ENCODE data around the gene TMED9. TPM values are rescaled to one million over a fixed set of nuclear protein-coding genes. Genes with fewer than 3 reads are reported as not detected.

The TMED9 gene
- polyA plus RNA-seq, 1 experiment, result 307 TPM

GRCh38 chr5:177607115-177607451 is 15.1 kb downstream of the TMED9 start:
- H3K4me3 ChIP-seq (ENCODE audit: low read depth, low read length), result no peak overlapping the region
- TF ChIP-seq, protein P1, sequence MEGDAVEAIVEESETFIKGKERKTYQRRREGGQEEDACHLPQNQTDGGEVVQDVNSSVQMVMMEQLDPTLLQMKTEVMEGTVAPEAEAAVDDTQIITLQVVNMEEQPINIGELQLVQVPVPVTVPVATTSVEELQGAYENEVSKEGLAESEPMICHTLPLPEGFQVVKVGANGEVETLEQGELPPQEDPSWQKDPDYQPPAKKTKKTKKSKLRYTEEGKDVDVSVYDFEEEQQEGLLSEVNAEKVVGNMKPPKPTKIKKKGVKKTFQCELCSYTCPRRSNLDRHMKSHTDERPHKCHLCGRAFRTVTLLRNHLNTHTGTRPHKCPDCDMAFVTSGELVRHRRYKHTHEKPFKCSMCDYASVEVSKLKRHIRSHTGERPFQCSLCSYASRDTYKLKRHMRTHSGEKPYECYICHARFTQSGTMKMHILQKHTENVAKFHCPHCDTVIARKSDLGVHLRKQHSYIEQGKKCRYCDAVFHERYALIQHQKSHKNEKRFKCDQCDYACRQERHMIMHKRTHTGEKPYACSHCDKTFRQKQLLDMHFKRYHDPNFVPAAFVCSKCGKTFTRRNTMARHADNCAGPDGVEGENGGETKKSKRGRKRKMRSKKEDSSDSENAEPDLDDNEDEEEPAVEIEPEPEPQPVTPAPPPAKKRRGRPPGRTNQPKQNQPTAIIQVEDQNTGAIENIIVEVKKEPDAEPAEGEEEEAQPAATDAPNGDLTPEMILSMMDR (IDR thresholded peaks at IDR 0.05; ENCODE audit: low read depth, low read length), result no peak
- no peak overlapping the region for H3K27ac ChIP-seq (ENCODE audit: low read depth, low read length)
- DNase-seq (ENCODE audit: low read depth, low spot score), result no peak
- no peaks in the 10 kb centered on the region for H3K27me3 ChIP-seq (ENCODE audit: control insufficient read depth, insufficient read depth, low read length)
- H3K9me3 ChIP-seq (ENCODE audit: control insufficient read depth, insufficient read depth, low read length), result no peaks in the 10 kb centered on the region; the same call in 1 of the 2 replicates
- ChIA-PET POLR2A (interaction anchor here (0.8 to 1.1 kb wide), 2 partner anchors 15 to 597 kb away, joined by 3 to 5 read pairs; partner anchors contain the start of genes HNRNPAB and TMED9), CTCF (interaction anchor here (0.6 to 1.7 kb wide), 22 partner anchors 9 to 599 kb away, joined by 3 to 13 read pairs (median 4); partner anchors contain the start of gene DDX41)

DNA sequence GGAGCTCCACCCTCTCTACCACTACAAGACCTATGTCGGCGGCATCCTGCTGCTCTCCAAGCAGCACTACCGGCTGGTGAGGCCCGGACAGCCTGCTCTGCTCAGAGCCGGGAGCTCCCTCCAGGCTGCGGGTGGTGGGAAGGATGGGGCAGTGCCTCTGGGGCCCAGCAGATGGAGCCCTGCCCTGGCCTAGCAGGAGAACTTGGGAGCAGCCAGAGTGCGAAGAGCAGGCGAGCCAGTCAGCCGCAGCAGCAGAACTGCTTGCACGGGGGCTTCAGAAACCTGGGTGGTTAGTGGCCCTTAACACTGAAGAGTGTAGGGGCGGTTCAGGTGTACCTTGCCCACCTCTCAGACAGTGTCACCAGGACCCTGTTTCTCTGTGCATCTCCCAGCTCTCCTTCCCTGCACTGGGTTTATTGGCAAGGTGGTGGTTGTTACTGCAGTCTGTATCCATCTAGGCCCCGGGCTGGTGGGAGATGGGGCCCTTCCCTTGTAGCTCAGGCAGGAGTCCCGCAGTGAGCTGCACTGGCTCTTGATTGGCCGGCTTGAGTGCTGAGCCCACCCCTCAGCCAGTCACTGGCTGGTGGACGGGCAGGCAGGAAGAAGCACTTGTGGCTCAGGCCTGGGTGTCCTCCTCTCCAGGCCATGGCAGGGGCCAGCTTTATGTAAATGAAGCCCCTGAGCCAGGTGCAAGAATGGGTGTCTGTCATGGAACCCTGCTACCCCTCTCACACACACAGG is 15.6 kb downstream of the TMED9 start:
- ChIA-PET CTCF (interaction anchor here (0.6 to 1.7 kb wide), 24 partner anchors 9 to 598 kb away, joined by 3 to 13 read pairs (median 4); partner anchors contain the start of gene DDX41), POLR2A (interaction anchor here (0.6 to 1.1 kb wide), 3 partner anchors 10 to 597 kb away, joined by 3 to 8 read pairs (median 5); partner anchors contain the start of genes HNRNPAB and TMED9)
- Histone ChIP-seq H3K4me3 (ENCODE audit: low read depth, low read length) (no peak overlapping the region), H3K9me3 (ENCODE audit: control insufficient read depth, insufficient read depth, low read length) (no peaks in the 10 kb centered on the region; the same call in 1 of the 2 replicates), H3K27me3 (ENCODE audit: control insufficient read depth, insufficient read depth, low read length) (no peaks in the 10 kb centered on the region), H3K27ac (ENCODE audit: low read depth, low read length) (no peak overlapping the region)
- TF ChIP-seq, protein P1 (IDR thresholded peaks at IDR 0.05; ENCODE audit: low read depth, low read length), result peak; percentile 93
- peak; percentile 69 for DNase-seq (ENCODE audit: low read depth, low spot score)

DNA sequence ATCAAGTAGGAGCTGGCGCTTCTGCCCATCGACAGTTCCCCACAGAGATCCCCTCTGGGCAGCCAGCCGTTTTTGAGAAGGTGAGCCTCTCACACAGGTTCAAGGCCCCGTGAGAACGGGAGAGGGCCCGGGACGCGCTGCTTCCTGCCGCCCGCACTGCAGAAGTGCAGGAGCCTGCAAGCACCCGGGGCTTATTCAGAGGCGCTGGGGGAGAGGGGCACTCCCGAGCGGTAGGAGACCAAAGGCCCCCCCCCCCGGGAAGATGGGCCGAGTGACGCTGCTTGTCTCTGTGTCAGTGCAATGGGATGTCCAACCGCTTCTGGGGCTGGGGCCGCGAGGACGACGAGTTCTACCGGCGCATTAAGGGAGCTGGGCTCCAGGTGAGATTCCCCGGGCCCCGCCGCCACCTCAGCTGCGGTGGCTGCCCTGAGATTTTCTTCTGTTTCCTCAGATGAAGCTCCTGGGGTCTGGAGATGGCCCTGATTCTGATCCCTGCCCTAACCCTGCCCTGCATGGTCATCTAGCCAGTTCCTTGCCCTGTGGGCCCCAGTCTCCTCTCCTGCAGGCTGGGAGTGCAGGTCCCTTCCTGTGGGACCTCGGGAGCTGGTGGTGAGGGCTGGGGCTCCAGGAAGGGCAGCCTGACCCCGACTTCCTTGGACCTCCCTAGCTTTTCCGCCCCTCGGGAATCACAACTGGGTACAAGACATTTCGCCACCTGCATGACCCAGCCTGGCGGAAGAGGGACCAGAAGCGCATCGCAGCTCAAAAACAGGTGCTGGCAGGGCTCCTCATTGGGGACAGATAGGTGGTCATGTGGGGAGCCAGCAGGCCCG is 16.5 kb downstream of the TMED9 start:
- ChIA-PET POLR2A (interaction anchor here (0.6 kb wide), 1 partner anchor 11 kb away, joined by 8 read pairs; no protein-coding TSS in a partner anchor), CTCF (interaction anchor here (0.6 to 1.7 kb wide), 8 partner anchors 11 to 848 kb away, joined by 3 to 13 read pairs (median 6); no protein-coding TSS in a partner anchor)
- no peak overlapping the region for H3K4me3 ChIP-seq (ENCODE audit: low read depth, low read length)

GRCh38 chr5:177609076-177610059 is 17.4 kb downstream of the TMED9 start:
- no peak for DNase-seq (ENCODE audit: low read depth, low spot score)
- H3K27ac ChIP-seq (ENCODE audit: low read depth, low read length), result no peak overlapping the region
- H3K27me3 ChIP-seq (ENCODE audit: control insufficient read depth, insufficient read depth, low read length), result no peaks in the 10 kb centered on the region
- no peak overlapping the region for H3K4me3 ChIP-seq (ENCODE audit: low read depth, low read length)
- ChIA-PET CTCF (interaction anchor here (0.5 kb wide), 1 partner anchor 547 kb away, joined by 3 read pairs; no protein-coding TSS in a partner anchor), POLR2A (no interaction called here)
- TF ChIP-seq, protein P1 (IDR thresholded peaks at IDR 0.05; ENCODE audit: low read depth, low read length), result no peak
- no peaks in the 10 kb centered on the region; the same call in 1 of the 2 replicates for H3K9me3 ChIP-seq (ENCODE audit: control insufficient read depth, insufficient read depth, low read length)

More for the DNA sequence above, 16.5 kb downstream of the TMED9 start:
- no peaks in the 10 kb centered on the region for H3K27me3 ChIP-seq (ENCODE audit: control insufficient read depth, insufficient read depth, low read length)
- H3K9me3 ChIP-seq (ENCODE audit: control insufficient read depth, insufficient read depth, low read length), result no peaks in the 10 kb centered on the region; the same call in 1 of the 2 replicates
- no peak for DNase-seq (ENCODE audit: low read depth, low spot score)
- TF ChIP-seq, protein P1 (IDR thresholded peaks at IDR 0.05; ENCODE audit: low read depth, low read length), result no peak
- H3K27ac ChIP-seq (ENCODE audit: low read depth, low read length), result no peak overlapping the region
